HEK293 (cell line): ENCODE data around the gene POLR2E.

Experiments used
- CTCF ChIP-seq: fragments of 450-650 bp; formaldehyde crosslinking; IDR thresholded peaks from 2 replicates; pipeline ENCODE4 v1.5.1; 2016; ENCODE audit warnings: missing biosample characterization, missing genetic modification characterization
- PATZ1 ChIP-seq: fragments of 450-650 bp; formaldehyde crosslinking; IDR thresholded peaks from 2 replicates; pipeline ENCODE4 v1.5.1; 2016; ENCODE audit warnings: missing biosample characterization, missing genetic modification characterization
- PBX3 ChIP-seq: sonication (generic); formaldehyde crosslinking; IDR thresholded peaks from 2 replicates; pipeline ENCODE4 v1.8.1; 2022; ENCODE audit warnings: mild to moderate bottlenecking, moderate library complexity, missing genetic modification reagents
- REST ChIP-seq: fragments of 450-650 bp; formaldehyde crosslinking; IDR thresholded peaks from 2 replicates; pipeline ENCODE4 v1.5.1; 2016; ENCODE audit warnings: missing biosample characterization, missing genetic modification characterization
- YY1 ChIP-seq: fragments of 450-650 bp; formaldehyde crosslinking; IDR thresholded peaks from 2 replicates; pipeline ENCODE4 v1.5.1; 2018; ENCODE audit warnings: missing biosample characterization, missing genetic modification characterization
- ZEB2 ChIP-seq: fragments of 450-650 bp; formaldehyde crosslinking; IDR thresholded peaks from 2 replicates; pipeline ENCODE4 v1.5.1; 2016; ENCODE audit warnings: missing biosample characterization, missing genetic modification characterization
- ZNF121 ChIP-seq: fragments of 450-650 bp; formaldehyde crosslinking; IDR thresholded peaks from 2 replicates; pipeline ENCODE4 v1.5.1; 2016; ENCODE audit warnings: missing biosample characterization, missing genetic modification characterization
- ZNF138 ChIP-seq: fragments of 450-650 bp; formaldehyde crosslinking; IDR thresholded peaks from 2 replicates; pipeline ENCODE4 v1.5.1; 2016; ENCODE audit warnings: missing biosample characterization, missing genetic modification characterization, borderline replicate concordance
- ZNF18 ChIP-seq: fragments of 450-650 bp; formaldehyde crosslinking; IDR thresholded peaks from 2 replicates; pipeline ENCODE4 v1.5.1; 2016; ENCODE audit warnings: missing biosample characterization, missing genetic modification characterization
- ZNF488 ChIP-seq: fragments of 450-650 bp; formaldehyde crosslinking; IDR thresholded peaks from 2 replicates; pipeline ENCODE4 v1.5.1; 2016; ENCODE audit warnings: missing biosample characterization, missing genetic modification characterization
- ZNF571 ChIP-seq: fragments of 450-650 bp; formaldehyde crosslinking; IDR thresholded peaks from 2 replicates; pipeline ENCODE4 v1.5.0; 2017; ENCODE audit warnings: missing biosample characterization, missing genetic modification characterization
- ZNF837 ChIP-seq: fragments of 450-650 bp; formaldehyde crosslinking; IDR thresholded peaks from 2 replicates; pipeline ENCODE4 v1.5.1; 2016; ENCODE audit warnings: missing biosample characterization, missing genetic modification characterization

- TF ChIP-seq ZNF571 (tag by site-specific recombination), result no peak
- no peak for TF ChIP-seq CTCF
- peak; percentile 35; the same call in 1 of the 2 replicates for TF ChIP-seq YY1 (tag by site-specific recombination)
- no peak for TF ChIP-seq ZNF18 (tag by site-specific recombination)
- no peak for TF ChIP-seq ZEB2
- TF ChIP-seq ZNF121, result no peak
- TF ChIP-seq ZNF138 (tag by site-specific recombination), result no peak
- TF ChIP-seq REST (tag by site-specific recombination), result no peak
- TF ChIP-seq PBX3 (CRISPR knock-in tag), result no peak
- no peak for TF ChIP-seq ZNF837 (tag by site-specific recombination)
- no peak for TF ChIP-seq ZNF488 (tag by site-specific recombination)
- TF ChIP-seq PATZ1 (tag by site-specific recombination), result peak; percentile 86
Measured at GRCh38 chr19:1103708-1104310, 8.6 kb upstream of the POLR2E start, which contains the start of gene GPX4.
